ENCODE data around the gene PAX6. TPM values are rescaled to one million over a fixed set of nuclear protein-coding genes. Genes with fewer than 3 reads are reported as not detected.

Gene PAX6
- total RNA-seq, 1 donor from 2014 or later, result 11.4 TPM

DNA sequence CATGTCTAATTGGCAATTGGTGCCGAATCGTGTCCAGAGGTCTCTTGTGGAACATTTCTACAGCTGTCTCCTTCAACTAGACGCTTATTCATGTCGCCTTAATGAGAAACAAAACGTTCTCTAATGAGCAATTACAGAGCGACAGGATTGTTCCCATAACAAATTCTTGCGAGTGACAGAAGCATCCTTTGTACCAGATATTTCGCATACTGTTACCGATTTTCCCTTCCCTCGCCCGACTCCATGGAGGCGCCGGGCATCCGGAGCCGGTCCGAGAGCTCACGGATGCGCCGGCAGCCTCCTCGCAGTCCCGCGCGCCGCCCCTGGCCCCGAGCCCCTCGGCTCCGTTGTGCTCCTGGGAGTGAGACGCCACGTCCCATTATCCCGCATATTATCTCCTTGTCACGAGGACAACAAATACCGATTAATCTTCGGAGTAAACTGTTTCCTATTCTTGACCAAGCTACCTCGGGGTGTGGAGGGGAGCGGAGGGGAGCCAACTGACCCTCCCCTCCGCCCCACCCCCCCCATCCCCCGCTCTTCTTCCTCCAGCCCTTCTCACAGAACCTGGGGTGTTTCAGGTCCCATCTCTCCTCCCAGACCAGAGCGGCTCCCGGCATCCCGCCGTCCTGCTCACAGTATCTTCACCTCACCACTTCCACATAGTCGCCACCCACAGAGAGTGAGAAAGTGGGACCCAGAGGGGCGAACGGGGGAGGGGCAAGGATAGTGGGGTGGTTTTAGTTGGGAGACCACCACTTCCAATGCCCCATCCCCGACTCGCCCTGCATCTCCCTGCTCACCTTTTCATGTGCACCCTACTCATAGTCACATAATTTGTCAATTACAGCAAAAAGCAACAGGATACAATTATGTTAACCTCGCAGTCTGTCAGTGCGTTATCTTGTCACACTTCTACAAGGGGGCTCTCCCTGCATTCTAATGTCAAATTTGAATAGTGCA, 11.4 kb downstream of the PAX6 start:
- DNase-seq (ENCODE audit: low spot score in 2 of 2), result peak in 1 of 2 donors; percentile 43
- no peak for FAIRE-seq

DNA sequence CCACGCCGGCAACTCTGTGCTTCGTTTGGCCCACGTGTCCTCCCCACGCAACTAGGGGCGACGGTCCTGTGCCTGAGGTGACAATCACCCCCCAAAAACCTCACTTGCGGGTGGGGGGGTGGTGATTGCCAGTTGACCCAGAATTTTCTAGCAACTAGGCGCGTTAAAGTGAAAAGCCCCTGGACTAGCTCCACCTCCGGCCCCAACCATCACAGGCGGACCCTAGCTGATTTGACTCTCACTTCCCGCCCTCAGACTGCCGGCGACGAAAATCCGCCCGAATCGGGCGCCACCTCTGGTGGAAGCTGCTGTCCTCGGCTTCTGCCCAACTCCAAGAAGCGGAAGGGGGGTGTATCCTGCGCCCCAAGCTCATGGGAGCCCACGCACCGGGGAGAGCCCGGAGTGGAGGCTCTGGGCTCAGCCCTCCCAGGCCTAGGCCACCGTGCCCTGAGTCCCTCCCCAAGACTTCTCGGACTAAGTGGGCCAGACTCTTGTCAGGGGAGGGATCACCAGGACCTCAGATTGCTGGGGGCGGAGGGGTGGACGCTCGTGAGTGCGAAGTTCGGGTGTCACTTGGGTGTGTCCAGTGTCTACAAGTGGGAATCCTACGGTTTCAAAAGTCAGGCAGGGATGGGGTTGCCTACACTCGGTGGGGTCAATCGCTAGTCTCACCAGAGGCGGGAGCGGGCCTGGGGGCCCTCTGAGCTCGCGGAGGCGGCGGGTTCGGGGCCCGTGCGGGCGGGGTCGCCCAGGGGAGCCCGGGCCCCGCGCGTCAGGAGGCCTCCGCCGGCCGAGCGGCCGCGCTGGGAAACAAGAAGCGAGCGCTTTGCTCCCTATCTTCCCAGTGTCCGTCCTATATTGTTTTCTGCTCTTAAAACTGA, 12.3 kb downstream of the PAX6 start:
- DNase-seq (ENCODE audit: low spot score in 2 of 2), result no peak
- FAIRE-seq, result no peak

DNA sequence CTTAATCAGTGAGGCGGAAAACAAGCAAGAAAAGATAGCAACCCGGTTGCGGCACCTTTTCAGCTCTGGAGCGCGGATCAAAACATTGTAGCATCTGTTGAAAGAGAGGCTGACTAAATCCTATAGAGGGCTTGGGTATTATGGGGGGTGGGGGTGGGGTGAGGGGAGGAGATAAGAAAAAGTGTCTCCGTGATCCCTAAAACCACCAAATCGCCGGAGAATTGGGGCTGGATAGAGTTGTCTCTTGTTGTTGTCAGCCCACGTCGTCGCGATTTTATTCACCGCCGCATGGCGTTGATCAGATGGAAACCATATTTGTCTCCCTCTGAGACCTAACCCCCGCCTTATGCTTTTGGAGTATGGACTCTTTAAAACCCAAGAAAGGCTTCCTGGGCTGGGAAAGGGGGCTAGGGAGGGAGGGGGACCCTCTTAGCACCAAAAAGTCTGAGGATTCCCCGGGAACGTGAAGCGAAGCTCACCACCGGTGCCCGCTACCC, 13.0 kb downstream of the PAX6 start:
- no peak for FAIRE-seq
- no peak for DNase-seq (ENCODE audit: low spot score in 2 of 2)

DNA sequence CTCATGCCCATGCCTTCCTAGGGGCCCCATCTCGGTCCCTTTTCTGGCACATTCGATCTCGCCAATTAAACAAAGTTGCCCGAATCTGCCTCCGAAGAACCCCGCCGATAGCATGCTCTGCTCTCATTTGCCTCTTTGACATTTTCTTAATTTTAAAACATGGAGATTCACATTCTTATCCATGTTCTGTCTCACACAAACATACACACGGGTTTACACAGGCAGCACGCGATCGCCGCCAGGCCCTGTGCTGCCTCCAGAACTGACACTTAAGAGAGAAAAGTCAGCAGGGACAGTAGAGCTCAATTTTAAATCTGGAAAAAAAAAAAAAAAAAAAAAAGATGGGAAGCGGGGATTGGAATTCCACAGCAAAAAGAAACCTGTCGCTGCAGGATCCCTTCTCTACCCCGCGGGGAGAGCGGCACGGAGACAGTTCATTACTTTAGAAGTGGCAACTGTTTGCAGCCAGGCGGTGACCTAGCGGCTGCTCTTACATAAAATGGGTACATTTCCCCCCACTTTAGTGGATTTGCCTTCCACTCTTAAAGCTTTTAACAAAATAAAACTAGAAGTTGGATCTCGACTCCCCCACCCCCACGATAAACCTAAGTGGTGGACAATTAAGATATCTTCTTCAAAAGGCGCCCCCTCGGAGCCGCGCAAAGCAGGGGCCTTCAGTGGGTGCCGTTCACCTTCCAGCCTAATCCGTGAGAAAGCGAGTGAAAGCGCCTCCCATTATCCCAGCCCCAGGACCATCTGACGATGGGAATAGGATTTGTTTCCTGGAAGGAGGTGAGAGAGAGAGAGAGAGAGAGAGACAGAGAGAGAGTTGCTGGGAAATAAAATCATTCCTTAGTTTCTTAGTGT, 13.7 kb downstream of the PAX6 start:
- FAIRE-seq, result no peak
- DNase-seq (ENCODE audit: low spot score in 2 of 2), result no peak

DNA sequence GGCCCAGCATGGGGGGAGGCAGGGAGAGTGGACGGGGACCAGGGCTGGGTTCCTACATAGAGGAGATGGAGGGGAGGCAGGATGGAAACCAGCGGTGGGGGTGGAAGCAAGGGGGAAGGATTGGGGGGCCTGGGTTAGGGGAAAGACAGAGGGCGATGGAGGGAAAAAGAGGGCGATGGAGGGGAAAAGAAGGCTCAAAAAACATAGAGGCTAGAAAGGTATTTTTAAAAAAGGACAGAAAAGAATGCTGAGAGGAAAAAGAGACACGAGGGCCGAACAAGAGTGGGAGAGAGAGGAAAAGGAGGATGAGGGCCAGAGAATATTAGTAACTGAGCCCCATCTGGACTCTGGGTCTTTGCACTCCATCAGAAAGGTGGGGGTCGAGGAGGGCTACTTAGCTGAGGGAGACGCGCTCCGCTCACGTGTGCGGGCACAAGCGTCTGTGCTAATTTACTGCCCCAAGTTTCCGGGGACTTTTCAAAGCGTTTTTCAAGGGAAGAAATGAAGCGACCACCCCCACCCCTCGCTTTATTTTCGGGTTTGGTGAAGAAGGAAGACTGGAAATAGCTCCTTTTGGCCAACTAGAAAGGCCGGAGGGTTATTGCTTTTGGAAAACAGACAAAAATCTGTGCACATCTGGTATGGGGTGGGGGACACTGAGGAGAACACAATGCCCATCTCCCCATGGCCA, 14.5 kb downstream of the PAX6 start:
- DNase-seq (ENCODE audit: low spot score in 2 of 2), result no peak
- FAIRE-seq, result no peak

DNA sequence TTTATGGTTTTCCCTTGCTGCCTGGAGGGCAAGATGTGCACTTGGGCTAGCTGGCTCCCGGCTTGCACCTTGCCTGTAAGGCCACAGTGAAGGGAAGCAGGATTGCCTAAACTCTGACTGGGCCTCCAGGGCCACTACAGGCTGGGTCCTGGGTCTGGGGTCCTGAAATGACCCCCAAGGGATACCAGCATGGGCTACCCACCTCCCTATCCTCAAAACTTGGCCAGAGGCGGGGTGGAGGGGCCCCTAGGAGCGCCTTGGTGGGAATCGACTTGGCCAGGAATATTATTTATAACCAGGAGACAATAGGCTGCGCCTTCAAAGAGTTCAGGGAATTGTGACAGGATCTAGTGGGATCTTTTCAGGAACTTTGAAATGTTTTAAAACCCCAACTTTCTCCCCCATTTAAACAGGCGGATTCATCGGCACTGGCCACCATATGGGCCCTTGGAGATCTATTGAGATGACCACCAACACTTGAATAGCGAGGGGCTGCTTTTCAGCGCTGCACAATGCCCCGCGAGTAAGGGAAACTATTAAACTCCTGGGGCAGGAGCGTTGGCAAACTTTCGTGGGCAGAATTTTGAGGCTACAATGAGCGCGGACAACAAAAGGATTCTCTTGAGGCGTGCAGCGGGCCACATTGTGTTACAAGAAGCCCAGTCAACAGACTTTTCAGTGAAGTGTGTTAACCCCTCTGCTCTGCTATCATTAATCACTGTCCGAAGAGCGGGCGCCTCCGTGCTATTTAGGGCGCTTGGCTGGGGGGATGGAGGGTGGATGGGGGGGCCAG, 15.2 kb downstream of the PAX6 start:
- no peak for DNase-seq (ENCODE audit: low spot score in 2 of 2)

DNA sequence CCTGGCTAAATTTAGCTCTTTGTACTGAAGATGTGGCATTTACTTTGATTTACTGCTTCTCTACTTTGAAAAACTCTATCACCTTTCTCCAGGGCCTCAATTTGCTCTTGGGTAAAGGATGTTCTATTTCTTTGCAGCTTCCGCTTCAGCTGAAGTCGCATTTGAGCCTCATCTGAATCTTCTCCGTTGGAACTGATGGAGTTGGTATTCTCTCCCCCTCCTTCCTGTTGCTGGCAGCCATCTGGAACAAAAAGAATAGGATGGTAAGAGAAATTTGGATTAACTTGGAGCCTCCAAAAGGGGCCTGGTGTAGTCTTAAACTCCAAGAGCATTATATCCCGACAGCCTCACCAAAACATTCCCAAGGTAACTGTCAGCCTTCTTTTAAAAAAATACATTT, 16.6 kb downstream of the PAX6 start:
- DNase-seq (ENCODE audit: low spot score in 2 of 2) (no peak), FAIRE-seq (no peak)

More for the DNA sequence above, 15.2 kb downstream of the PAX6 start:
- FAIRE-seq, result no peak

DNA sequence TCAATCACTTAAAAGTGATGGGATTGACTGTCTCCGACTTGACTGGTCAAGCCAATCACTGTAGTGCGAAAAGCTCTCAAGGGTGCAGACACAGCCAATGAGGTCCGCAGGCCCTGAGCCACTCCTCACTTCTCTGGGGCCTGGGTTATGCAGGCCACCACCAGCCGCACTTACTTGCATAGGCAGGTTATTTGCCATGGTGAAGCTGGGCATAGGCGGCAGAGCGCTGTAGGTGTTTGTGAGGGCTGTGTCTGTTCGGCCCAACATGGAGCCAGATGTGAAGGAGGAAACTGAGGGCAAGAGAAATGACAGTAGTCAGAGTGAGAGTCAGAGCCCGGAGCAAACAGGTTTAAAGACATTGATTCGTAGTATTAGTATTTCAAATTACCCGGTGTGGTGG, 17.9 kb downstream of the PAX6 start:
- DNase-seq (ENCODE audit: low spot score in 2 of 2) (no peak), FAIRE-seq (no peak)

DNA sequence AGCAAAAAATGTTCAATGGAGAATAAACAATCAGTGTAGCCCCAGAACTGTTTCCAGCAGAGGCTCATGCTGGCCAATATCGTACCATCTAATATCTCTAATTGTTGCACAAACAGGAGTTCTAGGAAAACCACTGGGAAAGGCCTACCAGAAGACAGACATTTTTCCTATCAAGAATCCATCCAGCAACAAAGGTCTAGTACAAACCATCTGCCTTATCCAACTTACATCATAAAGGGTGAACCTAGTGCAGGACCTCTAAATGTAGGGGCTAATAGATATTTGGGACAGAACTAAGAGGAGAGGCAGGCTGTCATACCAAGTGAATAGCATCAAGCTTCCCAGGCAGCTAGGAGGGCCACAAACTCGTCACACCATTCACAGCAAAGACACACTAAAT, 18.7 kb downstream of the PAX6 start:
- DNase-seq (ENCODE audit: low spot score in 2 of 2) (no peak), FAIRE-seq (no peak)

DNA sequence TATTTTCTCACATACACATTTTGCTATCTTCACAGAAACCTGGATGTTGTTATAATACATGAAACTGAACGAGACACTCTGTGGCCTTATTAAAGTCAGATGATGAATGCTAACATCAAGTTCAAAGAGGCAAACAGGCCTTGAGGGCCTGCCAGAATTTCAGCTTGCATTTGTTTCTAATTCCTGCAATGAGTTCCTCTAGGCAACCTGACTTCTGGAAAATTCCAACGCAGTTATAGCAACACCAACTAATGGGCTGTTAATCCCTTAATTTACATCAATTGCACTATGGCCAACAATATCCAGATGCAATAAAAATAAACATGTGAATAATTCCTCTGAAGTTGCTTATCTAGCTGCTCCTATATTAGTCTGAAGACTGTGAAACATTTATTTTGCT, 19.1 kb downstream of the PAX6 start:
- FAIRE-seq, result no peak
- DNase-seq (ENCODE audit: low spot score in 2 of 2), result no peak

DNA sequence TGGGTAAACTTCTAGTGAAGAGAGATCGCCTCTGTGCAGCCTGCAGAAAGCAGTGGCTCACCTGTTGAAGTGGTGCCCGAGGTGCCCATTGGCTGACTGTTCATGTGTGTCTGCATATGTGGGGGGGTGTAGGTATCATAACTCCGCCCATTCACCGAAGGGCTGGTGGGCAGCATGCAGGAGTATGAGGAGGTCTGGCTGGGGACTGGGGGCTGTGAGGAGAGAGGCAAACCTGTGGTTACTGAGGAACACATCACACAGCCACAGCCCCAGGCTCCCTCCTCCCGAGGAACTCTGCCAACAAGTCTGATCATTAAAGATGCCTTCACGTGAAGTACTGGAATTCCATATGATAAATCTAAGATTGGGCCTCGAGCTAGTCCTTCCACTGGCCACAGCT, 20.5 kb downstream of the PAX6 start:
- DNase-seq (ENCODE audit: low spot score in 2 of 2) (no peak), FAIRE-seq (no peak)

DNA sequence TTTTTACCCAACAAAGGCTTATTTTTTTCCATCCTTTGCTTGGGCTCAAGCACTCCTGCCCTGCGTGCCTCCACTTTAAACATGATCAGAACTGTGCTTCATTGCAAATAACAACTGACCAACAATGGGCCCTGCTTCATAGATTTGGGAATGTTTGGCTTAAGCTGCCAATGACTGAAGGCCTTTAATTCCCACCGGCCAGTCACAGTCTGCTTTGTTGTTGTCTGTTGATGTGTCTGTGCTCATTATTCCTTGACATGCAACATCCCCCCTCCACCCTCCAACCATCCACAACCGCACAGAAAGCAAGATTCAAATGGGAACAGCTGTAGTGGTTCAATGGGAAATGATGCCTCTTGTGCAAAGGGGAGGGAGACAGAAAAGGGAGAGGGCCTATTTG, 23.0 kb downstream of the PAX6 start:
- DNase-seq (ENCODE audit: low spot score in 2 of 2) (no peak), FAIRE-seq (no peak)

DNA sequence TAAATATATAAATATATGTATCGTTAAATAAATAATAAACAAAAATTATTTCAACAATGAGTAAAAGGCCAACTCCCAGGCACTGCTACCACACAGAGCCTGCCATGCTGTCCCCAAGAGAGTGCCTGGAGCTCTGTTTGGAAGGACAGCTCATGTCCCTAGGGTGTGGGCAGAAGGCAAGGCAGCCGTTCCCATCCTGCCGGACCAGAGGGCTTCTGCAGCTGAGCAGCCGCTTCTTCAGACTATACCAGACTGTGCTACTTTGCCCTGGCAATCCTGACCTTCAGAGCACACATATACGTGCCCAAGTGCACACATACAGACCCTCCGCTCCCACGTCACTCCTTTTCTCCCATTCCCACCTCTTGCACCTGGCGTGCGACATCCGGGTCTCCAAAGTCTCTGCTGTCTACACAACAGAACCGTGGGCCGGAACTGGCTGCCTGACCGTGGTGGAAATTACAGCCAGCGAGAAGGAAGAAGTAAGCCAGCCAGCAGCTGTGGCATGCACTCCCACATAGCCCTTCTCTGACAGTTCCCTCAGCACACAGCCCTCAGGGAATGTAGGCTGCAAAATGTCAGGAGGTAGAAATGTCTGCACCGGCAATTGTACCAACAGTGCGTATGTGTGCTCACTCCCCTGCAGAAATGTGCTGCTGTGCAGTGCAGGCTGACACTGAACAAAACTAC, 24.0 kb downstream of the PAX6 start:
- FAIRE-seq, result no peak
- no peak for DNase-seq (ENCODE audit: low spot score in 2 of 2)

DNA sequence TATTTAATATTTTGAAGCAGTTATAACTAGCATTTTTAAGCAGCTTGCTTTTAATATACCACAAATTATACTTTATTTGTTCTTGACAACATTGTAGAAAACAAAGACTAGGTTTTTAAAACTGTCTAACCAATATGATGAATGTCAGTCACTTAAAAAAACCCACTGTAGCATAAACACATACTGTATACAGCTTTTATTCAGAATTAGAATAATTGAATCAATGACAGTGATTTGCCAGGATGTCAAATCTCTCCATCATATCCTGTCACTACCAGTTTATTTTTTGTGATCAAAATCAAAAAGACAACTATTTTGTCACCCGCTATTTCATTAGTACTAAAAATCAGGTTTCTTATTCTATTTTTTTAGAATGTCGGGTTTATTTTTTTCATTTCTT, 26.5 kb downstream of the PAX6 start:
- DNase-seq (ENCODE audit: low spot score in 2 of 2) (no peak), FAIRE-seq (no peak)

DNA sequence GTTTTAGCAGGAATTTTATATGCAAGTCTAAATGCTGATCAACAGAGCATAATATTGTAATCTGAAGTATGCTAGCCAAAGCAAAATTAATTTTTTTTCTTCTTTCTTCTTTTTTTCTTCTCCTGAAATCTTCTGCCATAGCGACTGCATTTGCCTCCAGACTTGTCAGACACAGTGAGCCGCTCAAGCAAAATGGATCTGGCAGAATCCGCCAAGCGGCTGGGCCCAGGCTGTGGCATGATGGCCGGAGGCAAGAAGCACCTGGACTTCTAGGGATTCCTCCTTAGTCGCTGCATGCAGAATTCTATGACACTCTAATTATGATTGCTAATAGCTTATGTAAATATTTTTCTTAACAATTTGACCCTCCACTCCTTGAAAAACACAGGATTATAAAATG, 27.9 kb downstream of the PAX6 start:
- no peak for DNase-seq (ENCODE audit: low spot score in 2 of 2)

DNA sequence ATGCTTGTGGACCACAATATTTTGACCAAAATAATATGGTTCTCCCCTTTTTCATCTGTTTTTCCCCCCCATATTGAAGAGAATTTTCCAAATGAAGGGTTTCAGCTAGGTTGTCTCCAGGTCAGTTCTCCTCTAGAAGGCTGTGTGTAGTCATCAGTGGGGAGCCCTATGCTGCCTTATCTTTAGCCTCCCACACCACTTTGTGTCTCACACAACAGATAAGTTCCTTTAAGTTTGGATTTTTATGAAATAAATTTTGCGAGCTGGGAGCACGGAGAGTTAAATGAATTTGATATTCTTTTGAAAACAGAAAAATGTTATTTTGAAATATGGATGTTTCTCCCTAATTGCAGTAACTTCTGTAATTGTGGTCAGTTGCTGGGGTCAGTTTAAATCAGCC, 28.9 kb downstream of the PAX6 start:
- DNase-seq (ENCODE audit: low spot score in 2 of 2) (no peak), FAIRE-seq (no peak)

More for the DNA sequence above, 27.9 kb downstream of the PAX6 start:
- no peak for FAIRE-seq

DNA sequence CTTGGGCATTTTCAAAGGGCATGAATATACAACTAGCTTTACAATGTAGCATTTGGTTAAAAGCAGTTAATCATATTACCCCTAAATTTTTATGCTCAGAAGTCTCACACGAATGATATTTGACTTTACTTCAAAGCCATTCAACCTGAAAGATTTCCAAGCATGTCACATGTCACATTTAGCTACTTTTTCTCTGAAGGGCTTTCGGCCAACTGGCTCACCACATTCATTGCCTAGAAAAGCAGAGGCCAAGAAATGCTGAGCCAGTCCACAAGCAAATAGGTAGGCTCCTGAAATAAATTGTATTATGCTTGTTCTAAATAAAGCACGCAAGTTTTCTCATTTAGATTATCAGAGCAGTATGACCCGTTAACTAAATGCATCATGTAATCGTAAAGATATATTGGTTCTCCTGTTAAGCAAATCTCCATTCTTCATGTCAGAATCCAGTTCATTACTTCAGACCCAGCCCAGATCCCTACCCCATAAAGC, 30.6 kb downstream of the PAX6 start:
- FAIRE-seq (no peak), DNase-seq (ENCODE audit: low spot score in 2 of 2) (no peak)

DNA sequence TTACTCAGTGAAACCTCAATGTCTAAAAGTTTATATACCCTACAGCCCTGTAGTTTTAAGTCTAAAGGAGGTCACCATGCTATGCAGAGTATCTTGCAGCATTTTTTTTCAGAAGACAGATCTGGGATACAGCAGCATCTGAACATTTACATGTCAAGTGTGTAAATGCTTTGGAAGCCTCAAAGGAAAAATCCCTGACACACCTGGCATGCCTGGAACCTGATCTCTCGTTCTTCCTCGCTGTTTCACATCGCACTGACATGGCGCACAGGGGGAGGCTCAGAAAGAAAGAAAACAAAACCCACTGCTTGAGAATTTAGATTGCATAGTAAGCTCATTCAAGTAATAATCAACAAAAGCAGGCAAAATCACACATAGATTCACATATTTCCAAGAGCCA, 31.0 kb downstream of the PAX6 start:
- FAIRE-seq, result no peak
- DNase-seq (ENCODE audit: low spot score in 2 of 2), result no peak
